ENCODE results near the gene TUBAL3. TPM values are rescaled to one million over a fixed set of nuclear protein-coding genes. Genes with fewer than 3 reads are reported as not detected.

The TUBAL3 gene
- total RNA-seq, 1 experiment from 2014 or later = not detected

DNA sequence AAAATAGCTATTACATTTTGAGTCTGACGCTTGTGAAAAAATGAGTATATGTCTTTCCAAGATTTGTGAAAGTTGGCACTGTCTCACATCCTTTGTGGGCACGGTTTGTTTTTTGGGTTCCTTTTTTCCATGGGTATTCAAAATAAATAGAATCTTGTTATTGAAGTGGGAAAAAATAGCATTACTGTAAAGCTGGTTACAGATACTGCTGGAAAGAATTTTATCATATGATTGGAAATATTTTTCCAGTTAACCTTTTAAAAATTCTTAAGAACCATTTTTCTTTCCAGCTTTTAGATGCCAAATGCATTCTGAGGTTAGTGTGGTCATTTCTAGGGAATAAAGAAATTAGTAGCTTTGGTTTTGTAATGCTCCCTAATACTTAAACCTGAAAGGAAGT, 19.1 kb upstream of the TUBAL3 start:
- H3K9me3 Mint-ChIP-seq = peaks cover 0 to 6% of the 10 kb centered on the region in 2 experiments; a peak in 2 of 5 replicates
- Histone ChIP-seq H3T11ph (ENCODE audit: low read length) (no peak overlapping the region), H4K8ac (replicated peaks; ENCODE audit: insufficient read length, low read depth, low read length) (no peak overlapping the region), H3K4me2 (ENCODE audit: insufficient read depth, insufficient read length, low read length) (no peak overlapping the region), H3K27me3 (ENCODE audit: insufficient read depth, low read length) (no peaks in the 10 kb centered on the region), H2BK12ac (ENCODE audit: insufficient read length, low read depth, low read length) (no peak overlapping the region), H4K5ac (ENCODE audit: insufficient read length, low read depth, low read length) (no peak overlapping the region), H2BK120ac (ENCODE audit: low read depth, low read length, poor library complexity, severe bottlenecking) (no peak overlapping the region), H3K18ac (ENCODE audit: insufficient read length, low read depth, low read length) (no peak overlapping the region), H3K9ac (ENCODE audit: extremely low read depth, insufficient read length, low read length) (no peak overlapping the region), H3K9me3 (ENCODE audit: control insufficient read depth, low read depth, low read length) (no peaks in the 10 kb centered on the region), H3K14ac (ENCODE audit: insufficient read depth, low read length) (no peak overlapping the region), H3K23ac (ENCODE audit: insufficient read length, low read depth, low read length) (no peak overlapping the region), H3K4me1 (ENCODE audit: insufficient read depth, low read length) (peaks cover 2% of the 10 kb centered on the region; the same call in 1 of the 2 replicates), H2AK5ac (ENCODE audit: insufficient read length, low read length) (no peak overlapping the region), H3K27ac (ENCODE audit: insufficient read length, low read depth, low read length) (no peak overlapping the region), H4K20me1 (ENCODE audit: control insufficient read depth, insufficient read depth, insufficient read length) (no peaks in the 10 kb centered on the region), H3K56ac (ENCODE audit: insufficient read length, low read depth, low read length) (no peak overlapping the region), H3K23me2 (ENCODE audit: insufficient read length, low read depth, low read length, poor library complexity, severe bottlenecking) (no peaks in the 10 kb centered on the region), H3K4ac (ENCODE audit: low read depth, low read length) (no peak overlapping the region), H2BK20ac (ENCODE audit: low read depth, low read length, poor library complexity, severe bottlenecking) (no peak overlapping the region), H3K79me2 (ENCODE audit: insufficient read depth, low read length) (peaks cover 14% of the 10 kb centered on the region), H2BK5ac (ENCODE audit: insufficient read length, low read length) (no peak overlapping the region), H3K79me1 (ENCODE audit: insufficient read depth, low read depth, low read length, poor library complexity, severe bottlenecking) (peaks cover 11% of the 10 kb centered on the region), H2AFZ (ENCODE audit: low read length) (no peak overlapping the region), H2BK15ac (ENCODE audit: low read depth, low read length) (no peak overlapping the region), H4K91ac (ENCODE audit: insufficient read length, low read depth, low read length) (no peak overlapping the region)
- no peaks in the 10 kb centered on the region for H3K27me3 Mint-ChIP-seq (ENCODE audit: low read depth)
- WGBS (ENCODE audit: extremely low coverage, insufficient read length, low lambda C conversion rate) = no CpG with 5 or more reads among the region's 2 CpGs
- TF ChIP-seq, protein P1, sequence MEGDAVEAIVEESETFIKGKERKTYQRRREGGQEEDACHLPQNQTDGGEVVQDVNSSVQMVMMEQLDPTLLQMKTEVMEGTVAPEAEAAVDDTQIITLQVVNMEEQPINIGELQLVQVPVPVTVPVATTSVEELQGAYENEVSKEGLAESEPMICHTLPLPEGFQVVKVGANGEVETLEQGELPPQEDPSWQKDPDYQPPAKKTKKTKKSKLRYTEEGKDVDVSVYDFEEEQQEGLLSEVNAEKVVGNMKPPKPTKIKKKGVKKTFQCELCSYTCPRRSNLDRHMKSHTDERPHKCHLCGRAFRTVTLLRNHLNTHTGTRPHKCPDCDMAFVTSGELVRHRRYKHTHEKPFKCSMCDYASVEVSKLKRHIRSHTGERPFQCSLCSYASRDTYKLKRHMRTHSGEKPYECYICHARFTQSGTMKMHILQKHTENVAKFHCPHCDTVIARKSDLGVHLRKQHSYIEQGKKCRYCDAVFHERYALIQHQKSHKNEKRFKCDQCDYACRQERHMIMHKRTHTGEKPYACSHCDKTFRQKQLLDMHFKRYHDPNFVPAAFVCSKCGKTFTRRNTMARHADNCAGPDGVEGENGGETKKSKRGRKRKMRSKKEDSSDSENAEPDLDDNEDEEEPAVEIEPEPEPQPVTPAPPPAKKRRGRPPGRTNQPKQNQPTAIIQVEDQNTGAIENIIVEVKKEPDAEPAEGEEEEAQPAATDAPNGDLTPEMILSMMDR (conservative IDR thresholded peaks at IDR 0.05) = no peak
- no peak overlapping the region for H3K4me3 Mint-ChIP-seq
- no peak for DNase-seq
- peaks cover 9 to 21% (median 9%) of the 10 kb centered on the region in 3 experiments; a peak in 6 of 7 replicates for H3K36me3 Mint-ChIP-seq (ENCODE audit: insufficient read depth in 1 of 3, low read depth in 3 of 3)
- H3K27ac Mint-ChIP-seq = no peak overlapping the region
- peaks cover 30 to 32% of the 10 kb centered on the region in 2 experiments for H3K4me1 Mint-ChIP-seq
